Upper lobe of left lung (tissue), 6 donors: ENCODE measurements around the gene MGST2. TPM values are rescaled to one million over a fixed set of nuclear protein-coding genes. Genes with fewer than 3 reads are reported as not detected.

ENCODE experiments used
- ATAC-seq, 2 donors: fragments of 200-7000 bp; cut with Tn5 transposase; one replicate each; pipeline ENCODE4 v1.9.1; 2022; ENCODE audit warnings: mild to moderate bottlenecking in 2 of 2, moderate library complexity in 2 of 2; ENCODE audit not compliant: low FRiP score in 2 of 2
- DNase-seq, 2 donors: peaks; one replicate each; pipeline ENCODE4 v3.0.0-alpha.2; 2019 to 2020
- H3K27ac ChIP-seq, 4 donors: fragments of 200-600 bp; sonication (generic); one replicate each; pipeline ENCODE4 v1.5.1; 2016 to 2019
- H3K27me3 ChIP-seq, 4 donors: fragments of 200-600 bp; sonication (generic); one replicate each; pipeline ENCODE4 v1.5.1; 2017 to 2019
- H3K36me3 ChIP-seq, 4 donors: fragments of 200-600 bp; sonication (generic); one replicate each; pipeline ENCODE4 v1.5.1; 2016 to 2019
- H3K4me1 ChIP-seq, 4 donors: fragments of 200-600 bp; sonication (generic); one replicate each; pipeline ENCODE4 v1.5.1; 2018 to 2019
- H3K4me3 ChIP-seq, 4 donors: fragments of 200-600 bp; sonication (generic); one replicate each; pipeline ENCODE4 v1.5.1; 2017 to 2019; ENCODE audit warnings: mild to moderate bottlenecking in 2 of 4, moderate library complexity in 1 of 4
- H3K9me3 ChIP-seq, 4 donors: fragments of 200-600 bp; sonication (generic); one replicate each; pipeline ENCODE4 v1.5.1; 2018 to 2019
- EP300 ChIP-seq, 4 donors: sonication (generic); formaldehyde crosslinking; IDR thresholded peaks; one replicate each; pipeline ENCODE4 v1.5.1; 2017; ENCODE audit warnings: antibody characterized with exemption in 4 of 4, control low read depth in 2 of 4
- POLR2A ChIP-seq, 4 donors: fragments of 450-650 bp; IDR thresholded peaks; one replicate each; pipeline ENCODE4 v1.5.1; 2016 to 2017; ENCODE audit warnings: antibody characterized with exemption in 4 of 4, mild to moderate bottlenecking in 2 of 4
- POLR2AphosphoS5 ChIP-seq, 2 donors: sonication (generic); formaldehyde crosslinking; IDR thresholded peaks; one replicate each; pipeline ENCODE4 v1.5.1; 2017; ENCODE audit warnings: antibody characterized with exemption in 2 of 2
- WGBS, 2 donors: methylation state at CpG; one replicate each; pipeline ENCODE4 v1.1.5; 2017 to 2018; 5-methylcytosine and 5-hydroxymethylcytosine counted together
- total RNA-seq, 6 donors: library from RNA; depleted of rRNA in 4 of 6; stranded (reverse); fragments of >200 nt in 4 of 6; gene quantifications; one replicate each; pipeline versions ENCODE4 v1.1.0 to v1.2.1, GENCODE V29; 2016 to 2021
- TF ChIP-seq, protein P1 (sequence below), 6 experiments: fragments of 450-650 bp in 4 of 6; fragments of 200-600 bp in 2 of 6; sonication (generic) in 2 of 6; IDR thresholded peaks; one replicate each; pipeline ENCODE4 v1.5.1; 2016 to 2019; ENCODE audit warnings: antibody characterized with exemption in 6 of 6
- donor health status: DM: no; HTN: no; CAD: no; lungs with moderate emphysema.
- donor health status: DM: no; HTN: yes; CAD: no; lungs with severe emphysema.

MGST2 gene
- total RNA-seq, 6 donors from 2014 or later = 12.6 to 64.0 (median 39.1) TPM

- H3K4me1 ChIP-seq = peaks cover 19 to 36% (median 30%) of the 10 kb centered on the region in 4 donors
- ATAC-seq (no peak), DNase-seq (no peak)
- no peaks in the 10 kb centered on the region for H3K9me3 ChIP-seq
- no peak overlapping the region for H3K4me3 ChIP-seq
- H3K27me3 ChIP-seq = no peaks in the 10 kb centered on the region
- H3K27ac ChIP-seq = no peak overlapping the region
- 82 to 87% methylated on average over 4 of the region's 4 CpGs for WGBS, 2 donors
- H3K36me3 ChIP-seq = peaks cover 0 to 10% (median 3%) of the 10 kb centered on the region in 4 donors
- TF ChIP-seq POLR2A (IDR thresholded peaks at IDR 0.05) = no peak
- TF ChIP-seq EP300 (IDR thresholded peaks at IDR 0.05) = no peak
- TF ChIP-seq POLR2AphosphoS5 (IDR thresholded peaks at IDR 0.05) = no peak
- TF ChIP-seq, protein P1, sequence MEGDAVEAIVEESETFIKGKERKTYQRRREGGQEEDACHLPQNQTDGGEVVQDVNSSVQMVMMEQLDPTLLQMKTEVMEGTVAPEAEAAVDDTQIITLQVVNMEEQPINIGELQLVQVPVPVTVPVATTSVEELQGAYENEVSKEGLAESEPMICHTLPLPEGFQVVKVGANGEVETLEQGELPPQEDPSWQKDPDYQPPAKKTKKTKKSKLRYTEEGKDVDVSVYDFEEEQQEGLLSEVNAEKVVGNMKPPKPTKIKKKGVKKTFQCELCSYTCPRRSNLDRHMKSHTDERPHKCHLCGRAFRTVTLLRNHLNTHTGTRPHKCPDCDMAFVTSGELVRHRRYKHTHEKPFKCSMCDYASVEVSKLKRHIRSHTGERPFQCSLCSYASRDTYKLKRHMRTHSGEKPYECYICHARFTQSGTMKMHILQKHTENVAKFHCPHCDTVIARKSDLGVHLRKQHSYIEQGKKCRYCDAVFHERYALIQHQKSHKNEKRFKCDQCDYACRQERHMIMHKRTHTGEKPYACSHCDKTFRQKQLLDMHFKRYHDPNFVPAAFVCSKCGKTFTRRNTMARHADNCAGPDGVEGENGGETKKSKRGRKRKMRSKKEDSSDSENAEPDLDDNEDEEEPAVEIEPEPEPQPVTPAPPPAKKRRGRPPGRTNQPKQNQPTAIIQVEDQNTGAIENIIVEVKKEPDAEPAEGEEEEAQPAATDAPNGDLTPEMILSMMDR (IDR thresholded peaks at IDR 0.05) = no peak
Observed at GRCh38 chr4:139668658-139669201, 3.1 kb downstream of the MGST2 start.

GRCh38 chr4:139669335-139669734 lies 3.7 kb downstream of the MGST2 start:
- H3K4me3 ChIP-seq = no peak overlapping the region
- ATAC-seq (no peak), DNase-seq (no peak)
- H3K9me3 ChIP-seq = no peaks in the 10 kb centered on the region
- no peaks in the 10 kb centered on the region for H3K27me3 ChIP-seq
- 81 to 93% methylated on average over 4 to 6 of the region's 6 CpGs for WGBS, 2 donors
- peaks cover 19 to 36% (median 30%) of the 10 kb centered on the region in 4 donors for H3K4me1 ChIP-seq
- H3K27ac ChIP-seq = no peak overlapping the region
- peaks cover 0 to 10% (median 3%) of the 10 kb centered on the region in 4 donors for H3K36me3 ChIP-seq
- TF ChIP-seq, protein P1 (IDR thresholded peaks at IDR 0.05) = no peak

- 76 to 82% methylated on average over 6 of the region's 6 CpGs for WGBS, 2 donors
Observed at GRCh38 chr4:139669890-139670289, 4.3 kb downstream of the MGST2 start.

GRCh38 chr4:139670775-139671174 lies 5.2 kb downstream of the MGST2 start:
- WGBS, 2 donors = 96 to 100% methylated on average over 3 of the region's 3 CpGs
- ATAC-seq = no peak
- H3K36me3 ChIP-seq = peaks cover 0 to 10% (median 3%) of the 10 kb centered on the region in 4 donors

More at GRCh38 chr4:139669890-139670289, 4.3 kb downstream of the MGST2 start:
- ATAC-seq = no peak
- peaks cover 0 to 10% (median 3%) of the 10 kb centered on the region in 4 donors for H3K36me3 ChIP-seq
- no peaks in the 10 kb centered on the region for H3K27me3 ChIP-seq
- TF ChIP-seq EP300 (IDR thresholded peaks at IDR 0.05) = no peak
- TF ChIP-seq POLR2A (IDR thresholded peaks at IDR 0.05) = no peak
- TF ChIP-seq POLR2AphosphoS5 (IDR thresholded peaks at IDR 0.05) = no peak
- TF ChIP-seq, protein P1 (IDR thresholded peaks at IDR 0.05) = no peak
- H3K27ac ChIP-seq = no peak overlapping the region
- no peaks in the 10 kb centered on the region for H3K9me3 ChIP-seq
- no peak overlapping the region for H3K4me3 ChIP-seq
- H3K4me1 ChIP-seq = peaks cover 17 to 35% (median 30%) of the 10 kb centered on the region in 4 donors
- DNase-seq = no peak

More at GRCh38 chr4:139670775-139671174, 5.2 kb downstream of the MGST2 start:
- DNase-seq = no peak
- Histone ChIP-seq H3K4me1 (peaks cover 12 to 30% (median 25%) of the 10 kb centered on the region in 4 donors), H3K4me3 (no peak overlapping the region), H3K9me3 (no peaks in the 10 kb centered on the region), H3K27me3 (no peaks in the 10 kb centered on the region), H3K27ac (no peak overlapping the region)
- TF ChIP-seq, protein P1 (IDR thresholded peaks at IDR 0.05) = no peak
- TF ChIP-seq POLR2AphosphoS5 (IDR thresholded peaks at IDR 0.05) (no peak), EP300 (IDR thresholded peaks at IDR 0.05) (no peak), POLR2A (IDR thresholded peaks at IDR 0.05) (no peak)
